HT1080 (cell line): ENCODE measurements around the gene TMEM169. TPM values are rescaled to one million over a fixed set of nuclear protein-coding genes. Genes with fewer than 3 reads are reported as not detected.

Source experiments
- DNase-seq: peaks from one replicate; pipeline ENCODE4 v3.0.0-alpha.2; 2015; ENCODE audit warnings: low read depth
- total RNA-seq: library from RNA; depleted of rRNA; stranded (reverse); fragments of >200 nt; shearing (Covaris generic); gene quantifications from 2 replicates; pipeline ENCODE4 v1.2.3, GENCODE V29; 2014

The TMEM169 gene
- total RNA-seq, 1 experiment from 2014 or later, result 0.19 TPM

GRCh38 chr2:216104691-216105090 lies 23.0 kb downstream of the TMEM169 start:
- no peak for DNase-seq

GRCh38 chr2:216107320-216107719 lies 25.6 kb downstream of the TMEM169 start:
- no peak for DNase-seq

GRCh38 chr2:216107760-216108159 lies 26.0 kb downstream of the TMEM169 start:
- no peak for DNase-seq

GRCh38 chr2:216108310-216108966 lies 26.7 kb downstream of the TMEM169 start:
- DNase-seq, result no peak

- DNase-seq, result peak; percentile 97
Measured at GRCh38 chr2:216108967-216109921, 27.5 kb downstream of the TMEM169 start, which contains the start of gene XRCC5. Gene XRCC5 (plus strand): TSS chr2:216109348. CDS start chr2:216109437, 89 bp downstream.

GRCh38 chr2:216109962-216110614 lies 28.4 kb downstream of the TMEM169 start:
- peak; percentile 41 for DNase-seq

GRCh38 chr2:216110620-216111019 lies 28.9 kb downstream of the TMEM169 start:
- DNase-seq, result no peak

- no peak for DNase-seq
Measured at GRCh38 chr2:216111122-216111521, 29.4 kb downstream of the TMEM169 start.

GRCh38 chr2:216112926-216113325 lies 31.2 kb downstream of the TMEM169 start:
- DNase-seq, result no peak

GRCh38 chr2:216113572-216113971 lies 31.9 kb downstream of the TMEM169 start:
- no peak for DNase-seq

- no peak for DNase-seq
Measured at GRCh38 chr2:216114382-216114713, 32.6 kb downstream of the TMEM169 start.

- DNase-seq, result peak; percentile 95
Measured at GRCh38 chr2:216114714-216115531, 33.2 kb downstream of the TMEM169 start.

- DNase-seq, result no peak
Measured at GRCh38 chr2:216116418-216116817, 34.7 kb downstream of the TMEM169 start.

GRCh38 chr2:216117561-216118340 lies 36.0 kb downstream of the TMEM169 start:
- no peak for DNase-seq

- no peak for DNase-seq
Measured at GRCh38 chr2:216118474-216118873, 36.8 kb downstream of the TMEM169 start.

GRCh38 chr2:216119146-216119545 lies 37.4 kb downstream of the TMEM169 start:
- DNase-seq, result no peak

- DNase-seq, result no peak
Measured at GRCh38 chr2:216119986-216120385, 38.3 kb downstream of the TMEM169 start.

GRCh38 chr2:216121255-216121654 lies 39.5 kb downstream of the TMEM169 start:
- no peak for DNase-seq

- DNase-seq, result no peak
Measured at GRCh38 chr2:216126943-216127342, 45.2 kb downstream of the TMEM169 start.

- no peak for DNase-seq
Measured at GRCh38 chr2:216130346-216130971, 48.7 kb downstream of the TMEM169 start.
